Type B pancreatic cell (in vitro differentiated cells): Measurements from ENCODE around the gene COL25A1. TPM values are rescaled to one million over a fixed set of nuclear protein-coding genes. Genes with fewer than 3 reads are reported as not detected.

Experiments
- DNase-seq: peaks from one replicate; pipeline ENCODE4 v3.0.0; 2021; ENCODE audit warnings: mixed read lengths; ENCODE audit not compliant: unreplicated experiment; ENCODE audit errors: extremely low spot score
- H3K27ac Mint-ChIP-seq: 2 replicates; pipeline ENCODE4 v1.8.0; 2021; ENCODE audit warnings: mild to moderate bottlenecking, mixed read lengths
- H3K27me3 Mint-ChIP-seq: 2 replicates; pipeline ENCODE4 v1.8.0; 2021; ENCODE audit warnings: mixed read lengths
- H3K36me3 Mint-ChIP-seq: 2 replicates; pipeline ENCODE4 v1.8.0; 2021; ENCODE audit warnings: mixed read lengths
- H3K4me1 Mint-ChIP-seq: one replicate; pipeline ENCODE4 v1.8.0; 2021; ENCODE audit warnings: mixed read lengths; ENCODE audit not compliant: unreplicated experiment
- H3K4me3 Mint-ChIP-seq: 2 replicates; pipeline ENCODE4 v1.8.0; 2021; ENCODE audit warnings: mild to moderate bottlenecking, mixed read lengths
- H3K9me3 Mint-ChIP-seq: 2 replicates; pipeline ENCODE4 v1.8.0; 2021; ENCODE audit warnings: mixed read lengths
- CTCF ChIP-seq: fragments of 200-600 bp; sonication (generic); conservative IDR thresholded peaks from 2 replicates; pipeline ENCODE4 v1.5.0; 2021; ENCODE audit warnings: antibody characterized with exemption, mild to moderate bottlenecking
- total RNA-seq: library from RNA; stranded (reverse); gene quantifications from 2 replicates; pipeline ENCODE4 v1.2.1, GENCODE V29; 2021; ENCODE audit warnings: low replicate concordance

The COL25A1 gene
- total RNA-seq, 1 donor from 2014 or later: 9.2 TPM

- Mint-ChIP-seq H3K27me3 (peaks cover 6% of the 10 kb centered on the region), H3K27ac (no peak overlapping the region), H3K4me1 (no peaks in the 10 kb centered on the region), H3K9me3 (no peaks in the 10 kb centered on the region), H3K4me3 (no peak overlapping the region), H3K36me3 (no peaks in the 10 kb centered on the region)
- DNase-seq: no peak
- TF ChIP-seq CTCF: no peak
Measured at GRCh38 chr4:108933046-108933445, 369.4 kb downstream of the COL25A1 start.

GRCh38 chr4:108931926-108932325, 370.5 kb downstream of the COL25A1 start:
- Mint-ChIP-seq H3K9me3 (no peaks in the 10 kb centered on the region), H3K36me3 (no peaks in the 10 kb centered on the region), H3K4me1 (peaks cover 2% of the 10 kb centered on the region), H3K27ac (no peak overlapping the region), H3K4me3 (no peak overlapping the region), H3K27me3 (peaks cover 1% of the 10 kb centered on the region)
- no peak for TF ChIP-seq CTCF
- no peak for DNase-seq

GRCh38 chr4:108930186-108930585, 372.3 kb downstream of the COL25A1 start:
- H3K9me3 Mint-ChIP-seq: no peaks in the 10 kb centered on the region
- H3K4me3 Mint-ChIP-seq: no peak overlapping the region
- DNase-seq: no peak
- no peaks in the 10 kb centered on the region for H3K27me3 Mint-ChIP-seq
- H3K36me3 Mint-ChIP-seq: no peaks in the 10 kb centered on the region
- H3K27ac Mint-ChIP-seq: no peak overlapping the region
- H3K4me1 Mint-ChIP-seq: peaks cover 12% of the 10 kb centered on the region
- no peak for TF ChIP-seq CTCF

- Mint-ChIP-seq H3K27me3 (peaks cover 4% of the 10 kb centered on the region), H3K4me3 (no peak overlapping the region), H3K36me3 (no peaks in the 10 kb centered on the region), H3K9me3 (no peaks in the 10 kb centered on the region), H3K4me1 (peaks cover 12% of the 10 kb centered on the region), H3K27ac (no peak overlapping the region)
- DNase-seq: no peak
- no peak for TF ChIP-seq CTCF
Measured at GRCh38 chr4:108926781-108927180, 375.7 kb downstream of the COL25A1 start.

- H3K4me3 Mint-ChIP-seq: no peak overlapping the region
- no peaks in the 10 kb centered on the region for H3K36me3 Mint-ChIP-seq
- H3K9me3 Mint-ChIP-seq: no peaks in the 10 kb centered on the region
- peaks cover 13% of the 10 kb centered on the region for H3K4me1 Mint-ChIP-seq
- DNase-seq: no peak
- TF ChIP-seq CTCF: no peak
- no peak overlapping the region for H3K27ac Mint-ChIP-seq
- H3K27me3 Mint-ChIP-seq: peaks cover 4% of the 10 kb centered on the region
Measured at GRCh38 chr4:108926061-108926460, 376.4 kb downstream of the COL25A1 start.

GRCh38 chr4:108922191-108922590, 380.3 kb downstream of the COL25A1 start:
- Mint-ChIP-seq H3K4me1 (peaks cover 16% of the 10 kb centered on the region), H3K9me3 (no peaks in the 10 kb centered on the region), H3K27me3 (peaks cover 7% of the 10 kb centered on the region), H3K36me3 (no peaks in the 10 kb centered on the region), H3K27ac (no peak overlapping the region), H3K4me3 (no peak overlapping the region)
- DNase-seq: no peak
- TF ChIP-seq CTCF: no peak
